A549 (cell line): Measurements from ENCODE around the gene ZNF385B. TPM values are rescaled to one million over a fixed set of nuclear protein-coding genes. Genes with fewer than 3 reads are reported as not detected.

Source experiments
- ATAC-seq, 2 experiments: fragments of 200-7000 bp in 1 of 2; fragments of >200 bp in 1 of 2; cut with Nextera tagmentation in 1 of 2; cut with Tn5 transposase in 1 of 2; 3 replicates each; pipeline versions ENCODE4 v1.8.0 to v1.9.1; 2018 to 2020; ENCODE audit warnings: mild to moderate bottlenecking in 1 of 2, moderate library complexity in 1 of 2
- CTCF ChIA-PET: fragments of 300-600 bp; sonication (Branson Sonifier 250); formaldehyde crosslinking; extraction: SDS; loops from one replicate; lab custom pipeline; 2021; ENCODE audit warnings: antibody characterized with exemption, inconsistent platforms; lab: Yijun Ruan, JAX
- POLR2A ChIA-PET: fragments of 350-600 bp; formaldehyde crosslinking; extraction: SDS; loops from one replicate; lab custom pipeline; 2021; ENCODE audit warnings: antibody characterized with exemption, inconsistent platforms; lab: Yijun Ruan, JAX
- DNase-seq, 2 experiments: peaks; one replicate each; pipeline versions ENCODE4 v3.0.0 to v3.0.0-alpha.2; 2011 to 2016; ENCODE audit warnings: low read depth in 1 of 2, low spot score in 1 of 2
- FAIRE-seq: peaks from 2 replicates; lab custom pipeline; 2011; peaks lifted over from hg19 to GRCh38; lab: Jason Lieb, UNC
- H3K27ac ChIP-seq, 2 experiments: fragments of >200 bp; sonication (Bioruptor Twin); formaldehyde crosslinking; 3 replicates each; pipeline ENCODE4 v1.5.1; 2016 to 2017
- H3K4me1 ChIP-seq: fragments of >200 bp; sonication (Bioruptor Twin); formaldehyde crosslinking; 3 replicates; pipeline ENCODE4 v1.6.1; 2016
- H3K4me2 ChIP-seq: fragments of >200 bp; sonication (Bioruptor Twin); formaldehyde crosslinking; 3 replicates; pipeline ENCODE4 v1.6.1; 2016
- H3K4me3 ChIP-seq: fragments of >200 bp; sonication (Bioruptor Twin); formaldehyde crosslinking; 3 replicates; pipeline ENCODE4 v1.5.1; 2016
- H3K9me3 ChIP-seq: fragments of >200 bp; sonication (Bioruptor Twin); formaldehyde crosslinking; 3 replicates; pipeline ENCODE4 v1.6.1; 2016
- CEBPB ChIP-seq, 2 experiments: fragments of >200 bp in 1 of 2; sonication (Bioruptor Twin) in 1 of 2; formaldehyde crosslinking in 1 of 2; IDR thresholded peaks; 2 replicates each; pipeline ENCODE4 v1.6.1; 2012 to 2016
- EP300 ChIP-seq, 2 experiments: fragments of >200 bp; sonication (Bioruptor Twin); formaldehyde crosslinking; IDR thresholded peaks; 2 replicates in 1 of 2; 3 replicates in 1 of 2; pipeline ENCODE4 v1.6.1; 2016 to 2017
- FOXS1 ChIP-seq: fragments of 250-450 bp; sonication (Bioruptor Pico); IDR thresholded peaks from 2 replicates; pipeline ENCODE4 v1.5.0; 2020; ENCODE audit warnings: mild to moderate bottlenecking, moderate library complexity
- HOXB13 ChIP-seq: fragments of 250-450 bp; sonication (Bioruptor Pico); IDR thresholded peaks from 2 replicates; pipeline ENCODE4 v1.5.0; 2020; ENCODE audit warnings: low read depth, mild to moderate bottlenecking, moderate library complexity
- HOXB5 ChIP-seq: fragments of 250-450 bp; sonication (Bioruptor Pico); IDR thresholded peaks from 2 replicates; pipeline ENCODE4 v1.5.0; 2020; ENCODE audit warnings: mild to moderate bottlenecking, moderate library complexity
- JUN ChIP-seq, 2 experiments: fragments of >200 bp; sonication (Bioruptor Twin); formaldehyde crosslinking; IDR thresholded peaks; 2 replicates in 1 of 2; 3 replicates in 1 of 2; pipeline ENCODE4 v1.6.1; 2016 to 2017
- JUNB ChIP-seq: fragments of >200 bp; sonication (Bioruptor Twin); formaldehyde crosslinking; IDR thresholded peaks from 2 replicates; pipeline ENCODE4 v1.6.1; 2016
- KDM5A ChIP-seq: fragments of 200-600 bp; sonication (generic); IDR thresholded peaks from 2 replicates; pipeline ENCODE4 v1.6.1; 2016; ENCODE audit warnings: antibody characterized with exemption, mild to moderate bottlenecking
- MAZ ChIP-seq: fragments of 150-350 bp; IDR thresholded peaks from 2 replicates; pipeline ENCODE4 v1.6.1; 2014; ENCODE audit warnings: antibody characterized with exemption, low read depth, low read length, borderline replicate concordance
- POLR2AphosphoS2 ChIP-seq: conservative IDR thresholded peaks from 2 replicates; pipeline ENCODE4 v1.6.1; 2012; ENCODE audit warnings: low read length, improper control_type of control experiment, inconsistent platforms
- RAD21 ChIP-seq, 2 experiments: fragments of >200 bp in 1 of 2; sonication (Bioruptor Twin) in 1 of 2; formaldehyde crosslinking in 1 of 2; IDR thresholded peaks in 1 of 2; conservative IDR thresholded peaks in 1 of 2; 2 replicates in 1 of 2; 3 replicates in 1 of 2; pipeline ENCODE4 v1.6.1; 2012 to 2018; ENCODE audit warnings: inconsistent platforms in 1 of 2
- TP53 ChIP-seq: fragments of 250-450 bp; sonication (Bioruptor Pico); IDR thresholded peaks from 2 replicates; pipeline ENCODE4 v1.5.0; 2021; ENCODE audit warnings: mild to moderate bottlenecking, moderate library complexity
- ZC3H11A ChIP-seq: fragments of 450-650 bp; IDR thresholded peaks from 2 replicates; pipeline ENCODE4 v1.6.1; 2014; ENCODE audit warnings: antibody characterized with exemption, mild to moderate bottlenecking
- ZFP36 ChIP-seq: fragments of 450-650 bp; IDR thresholded peaks from 2 replicates; pipeline ENCODE4 v1.6.1; 2014; ENCODE audit warnings: borderline replicate concordance; ENCODE audit not compliant: partially characterized antibody
- WGBS: methylation state at CpG from one replicate; pipeline ENCODE4 v1.1.6; 2017; ENCODE audit errors: missing lambda C conversion rate; 5-methylcytosine and 5-hydroxymethylcytosine counted together
- polyA plus RNA-seq, 4 experiments: library from polyadenylated mRNA; depleted of rRNA in 3 of 4; stranded (reverse); fragments of >200 nt; fragmentation: RNase III in 1 of 4; extraction: RNeasy Plus Mini Kit Qiagen cat#74134 plus additional on column Dnase treatment in 1 of 4; gene quantifications; 2 replicates in 3 of 4; 3 replicates in 1 of 4; pipeline ENCODE4 v1.2.3, GENCODE V29; 2011 to 2017
- TF ChIP-seq, protein P1 (sequence below): fragments of 200-600 bp; sonication (generic); IDR thresholded peaks from 2 replicates; pipeline ENCODE4 v1.6.1; 2016; ENCODE audit warnings: antibody characterized with exemption, mild to moderate bottlenecking, moderate library complexity
- TF ChIP-seq, protein P2 (sequence below): fragments of >200 bp; sonication (Bioruptor Twin); formaldehyde crosslinking; IDR thresholded peaks from 3 replicates; pipeline ENCODE4 v1.5.1; 2016

The ZNF385B gene
- polyA plus RNA-seq, 2 of the 4 experiments (the other 2 are of a cell fraction) = not detected

DNA sequence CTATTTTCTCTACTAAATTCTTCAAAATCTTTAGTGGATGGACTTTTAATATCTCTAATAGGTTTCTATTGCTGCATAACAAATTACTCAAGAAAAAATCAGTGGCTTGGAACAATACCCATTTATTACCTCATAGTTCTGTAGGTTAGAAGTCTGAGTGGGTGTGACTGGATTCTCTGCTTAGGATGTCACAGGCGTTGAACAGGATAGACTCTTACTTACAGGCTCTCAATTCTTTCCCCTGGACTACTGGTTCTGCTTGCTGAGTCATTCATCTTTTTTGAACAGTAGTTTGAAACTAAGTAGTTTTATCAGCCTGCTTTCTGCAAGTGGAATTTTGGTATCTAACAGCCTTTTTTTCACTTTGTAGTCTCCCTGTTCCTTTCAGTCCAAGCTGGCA, 265.4 kb downstream of the ZNF385B start:
- 8% methylated on average over 1 of the region's 1 CpG for WGBS
- Histone ChIP-seq H3K4me1 (no peaks in the 10 kb centered on the region), H3K9me3 (no peaks in the 10 kb centered on the region), H3K27ac (no peak overlapping the region), H3K4me3 (no peak overlapping the region), H3K4me2 (no peak overlapping the region)
- ATAC-seq (no peak), DNase-seq (no peak), FAIRE-seq (no peak)
- POLR2A ChIA-PET = no interaction called here
- TF ChIP-seq ZFP36 (no peak), ZC3H11A (no peak), JUNB (no peak), HOXB13 (CRISPR knock-in tag) (no peak), MAZ (no peak), RAD21 (conservative IDR thresholded peaks at IDR 0.05 in 1 of 2, IDR thresholded peaks at IDR 0.05 in 1 of 2) (no peak), POLR2AphosphoS2 (no peak)
- TF ChIP-seq, protein P1, sequence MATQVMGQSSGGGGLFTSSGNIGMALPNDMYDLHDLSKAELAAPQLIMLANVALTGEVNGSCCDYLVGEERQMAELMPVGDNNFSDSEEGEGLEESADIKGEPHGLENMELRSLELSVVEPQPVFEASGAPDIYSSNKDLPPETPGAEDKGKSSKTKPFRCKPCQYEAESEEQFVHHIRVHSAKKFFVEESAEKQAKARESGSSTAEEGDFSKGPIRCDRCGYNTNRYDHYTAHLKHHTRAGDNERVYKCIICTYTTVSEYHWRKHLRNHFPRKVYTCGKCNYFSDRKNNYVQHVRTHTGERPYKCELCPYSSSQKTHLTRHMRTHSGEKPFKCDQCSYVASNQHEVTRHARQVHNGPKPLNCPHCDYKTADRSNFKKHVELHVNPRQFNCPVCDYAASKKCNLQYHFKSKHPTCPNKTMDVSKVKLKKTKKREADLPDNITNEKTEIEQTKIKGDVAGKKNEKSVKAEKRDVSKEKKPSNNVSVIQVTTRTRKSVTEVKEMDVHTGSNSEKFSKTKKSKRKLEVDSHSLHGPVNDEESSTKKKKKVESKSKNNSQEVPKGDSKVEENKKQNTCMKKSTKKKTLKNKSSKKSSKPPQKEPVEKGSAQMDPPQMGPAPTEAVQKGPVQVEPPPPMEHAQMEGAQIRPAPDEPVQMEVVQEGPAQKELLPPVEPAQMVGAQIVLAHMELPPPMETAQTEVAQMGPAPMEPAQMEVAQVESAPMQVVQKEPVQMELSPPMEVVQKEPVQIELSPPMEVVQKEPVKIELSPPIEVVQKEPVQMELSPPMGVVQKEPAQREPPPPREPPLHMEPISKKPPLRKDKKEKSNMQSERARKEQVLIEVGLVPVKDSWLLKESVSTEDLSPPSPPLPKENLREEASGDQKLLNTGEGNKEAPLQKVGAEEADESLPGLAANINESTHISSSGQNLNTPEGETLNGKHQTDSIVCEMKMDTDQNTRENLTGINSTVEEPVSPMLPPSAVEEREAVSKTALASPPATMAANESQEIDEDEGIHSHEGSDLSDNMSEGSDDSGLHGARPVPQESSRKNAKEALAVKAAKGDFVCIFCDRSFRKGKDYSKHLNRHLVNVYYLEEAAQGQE = no peak
- CTCF ChIA-PET = no interaction called here

DNA sequence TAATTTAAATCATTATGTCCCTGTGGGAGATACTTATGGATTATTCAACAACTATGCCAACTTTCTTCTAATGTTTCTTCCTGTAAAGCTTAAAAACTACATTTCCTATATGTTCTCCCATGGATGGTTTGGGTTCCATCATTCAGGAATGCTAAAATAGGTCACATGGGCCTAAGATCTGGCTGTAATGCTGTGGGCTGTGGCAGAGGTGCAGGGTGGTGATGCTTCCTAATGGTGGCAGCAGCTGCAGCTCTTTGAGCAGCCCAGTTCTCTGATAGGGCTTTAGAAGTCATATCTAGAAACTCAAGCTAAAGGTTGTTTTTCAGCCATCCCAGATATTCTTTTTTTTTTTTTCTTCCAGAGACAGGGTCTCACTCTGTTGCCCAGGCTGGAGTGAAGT, 266.1 kb downstream of the ZNF385B start:
- DNase-seq = no peak
- FAIRE-seq = no peak
- no peak overlapping the region for H3K4me2 ChIP-seq
- TF ChIP-seq EP300 (IDR thresholded peaks at IDR 0.05) (no peak), HOXB13 (CRISPR knock-in tag) (no peak), HOXB5 (CRISPR knock-in tag) (no peak)
- TF ChIP-seq, all 56 proteins: peak for 0
- CTCF ChIA-PET = no interaction called here
- Histone ChIP-seq H3K9me3 (no peaks in the 10 kb centered on the region), H3K4me3 (no peak overlapping the region), H3K27ac (no peak overlapping the region), H3K4me1 (no peaks in the 10 kb centered on the region)
- POLR2A ChIA-PET = no interaction called here
- no peak for ATAC-seq

DNA sequence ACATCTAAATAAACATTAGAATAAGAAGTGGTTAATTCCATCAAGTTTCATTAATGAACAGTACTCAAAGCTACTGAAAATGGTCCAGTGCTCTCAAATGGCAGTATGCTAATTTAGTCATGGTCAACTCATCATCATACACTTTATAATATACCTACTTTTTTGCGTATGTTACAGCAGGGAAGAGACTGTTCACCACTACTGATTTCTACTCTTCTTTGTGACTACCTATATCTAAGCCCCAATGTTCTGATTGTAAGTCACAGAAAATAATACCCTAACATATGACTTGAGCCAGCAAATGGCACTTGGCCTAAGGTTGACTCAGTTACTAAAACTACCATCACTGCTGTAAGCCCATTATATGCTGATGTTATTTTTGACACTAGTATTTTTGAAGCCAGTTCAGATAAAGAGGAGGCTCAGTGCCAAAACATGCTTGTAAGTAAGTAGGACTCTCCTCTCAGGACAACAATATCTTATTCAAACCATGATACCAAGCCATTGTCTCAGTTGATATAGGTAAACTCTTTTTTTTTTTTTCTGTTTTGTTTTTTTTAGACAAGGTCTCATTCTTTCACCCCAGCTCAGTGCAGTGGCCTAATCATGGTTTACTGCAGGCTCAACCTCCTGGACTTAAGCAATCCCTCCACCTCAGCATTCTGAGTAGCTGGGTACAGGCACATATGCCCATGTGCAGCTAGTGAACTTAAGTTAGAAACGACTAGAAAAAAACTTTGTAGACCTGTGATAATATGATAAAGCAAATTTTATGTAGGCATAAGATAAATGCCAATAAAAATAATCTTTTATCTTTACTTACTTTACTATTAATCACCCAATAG, 266.9 kb downstream of the ZNF385B start:
- POLR2A ChIA-PET = no interaction called here

DNA sequence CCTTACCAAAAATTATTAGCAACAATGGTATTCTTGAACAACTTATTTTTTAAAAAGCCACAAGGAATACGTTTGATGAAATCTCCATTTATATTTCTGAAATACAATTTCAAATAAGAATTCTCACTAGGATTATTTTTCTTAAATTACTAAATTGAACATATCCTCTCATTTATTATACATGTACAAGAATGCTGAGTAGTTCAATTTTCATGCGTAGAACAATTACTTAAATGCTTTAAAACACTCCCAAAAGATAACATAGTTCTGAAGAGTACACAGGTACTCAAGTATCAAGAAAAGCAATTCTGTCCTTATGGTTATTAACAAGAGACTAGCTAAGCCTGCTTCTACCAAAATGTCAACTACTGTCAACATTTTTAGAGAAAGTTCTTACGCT, 268.1 kb downstream of the ZNF385B start:
- no peaks in the 10 kb centered on the region for H3K4me1 ChIP-seq
- H3K9me3 ChIP-seq = no peaks in the 10 kb centered on the region
- FAIRE-seq (no peak), DNase-seq (no peak)
- TF ChIP-seq, protein P2, sequence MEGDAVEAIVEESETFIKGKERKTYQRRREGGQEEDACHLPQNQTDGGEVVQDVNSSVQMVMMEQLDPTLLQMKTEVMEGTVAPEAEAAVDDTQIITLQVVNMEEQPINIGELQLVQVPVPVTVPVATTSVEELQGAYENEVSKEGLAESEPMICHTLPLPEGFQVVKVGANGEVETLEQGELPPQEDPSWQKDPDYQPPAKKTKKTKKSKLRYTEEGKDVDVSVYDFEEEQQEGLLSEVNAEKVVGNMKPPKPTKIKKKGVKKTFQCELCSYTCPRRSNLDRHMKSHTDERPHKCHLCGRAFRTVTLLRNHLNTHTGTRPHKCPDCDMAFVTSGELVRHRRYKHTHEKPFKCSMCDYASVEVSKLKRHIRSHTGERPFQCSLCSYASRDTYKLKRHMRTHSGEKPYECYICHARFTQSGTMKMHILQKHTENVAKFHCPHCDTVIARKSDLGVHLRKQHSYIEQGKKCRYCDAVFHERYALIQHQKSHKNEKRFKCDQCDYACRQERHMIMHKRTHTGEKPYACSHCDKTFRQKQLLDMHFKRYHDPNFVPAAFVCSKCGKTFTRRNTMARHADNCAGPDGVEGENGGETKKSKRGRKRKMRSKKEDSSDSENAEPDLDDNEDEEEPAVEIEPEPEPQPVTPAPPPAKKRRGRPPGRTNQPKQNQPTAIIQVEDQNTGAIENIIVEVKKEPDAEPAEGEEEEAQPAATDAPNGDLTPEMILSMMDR = no peak
- TF ChIP-seq TP53 (CRISPR knock-in tag) (no peak), FOXS1 (CRISPR knock-in tag) (no peak), CEBPB (IDR thresholded peaks at IDR 0.05) (no peak), KDM5A (no peak), RAD21 (conservative IDR thresholded peaks at IDR 0.05 in 1 of 2, IDR thresholded peaks at IDR 0.05 in 1 of 2) (no peak)
- TF ChIP-seq, all 56 proteins: peak for 0
- H3K4me2 ChIP-seq = no peak overlapping the region
- no peak for ATAC-seq
- ChIA-PET POLR2A (no interaction called here), CTCF (no interaction called here)
- no peak overlapping the region for H3K27ac ChIP-seq
- no peak overlapping the region for H3K4me3 ChIP-seq
- 58% methylated on average over 3 of the region's 3 CpGs for WGBS

More for the DNA sequence above, 266.9 kb downstream of the ZNF385B start:
- no peak overlapping the region for H3K4me3 ChIP-seq
- 50% methylated on average over 2 of the region's 2 CpGs for WGBS
- FAIRE-seq = no peak
- no peak for TF ChIP-seq JUN (IDR thresholded peaks at IDR 0.05)
- TF ChIP-seq, all 56 proteins: peak for 0
- no peak for ATAC-seq
- CTCF ChIA-PET = no interaction called here
- Histone ChIP-seq H3K4me2 (no peak overlapping the region), H3K9me3 (no peaks in the 10 kb centered on the region), H3K27ac (no peak overlapping the region), H3K4me1 (no peaks in the 10 kb centered on the region)
- no peak for DNase-seq
